AML-193 (cell line): ENCODE measurements around the gene ZNF236.
A peak's percentile ranks its signal among the peaks of the same experiment; 100 is the strongest.

Experiments used
- DNase-seq, 2 experiments: peaks; one replicate each; lab custom pipeline; 2025; lab: John Stamatoyannopoulos, UW

ZNF236 gene

DNA sequence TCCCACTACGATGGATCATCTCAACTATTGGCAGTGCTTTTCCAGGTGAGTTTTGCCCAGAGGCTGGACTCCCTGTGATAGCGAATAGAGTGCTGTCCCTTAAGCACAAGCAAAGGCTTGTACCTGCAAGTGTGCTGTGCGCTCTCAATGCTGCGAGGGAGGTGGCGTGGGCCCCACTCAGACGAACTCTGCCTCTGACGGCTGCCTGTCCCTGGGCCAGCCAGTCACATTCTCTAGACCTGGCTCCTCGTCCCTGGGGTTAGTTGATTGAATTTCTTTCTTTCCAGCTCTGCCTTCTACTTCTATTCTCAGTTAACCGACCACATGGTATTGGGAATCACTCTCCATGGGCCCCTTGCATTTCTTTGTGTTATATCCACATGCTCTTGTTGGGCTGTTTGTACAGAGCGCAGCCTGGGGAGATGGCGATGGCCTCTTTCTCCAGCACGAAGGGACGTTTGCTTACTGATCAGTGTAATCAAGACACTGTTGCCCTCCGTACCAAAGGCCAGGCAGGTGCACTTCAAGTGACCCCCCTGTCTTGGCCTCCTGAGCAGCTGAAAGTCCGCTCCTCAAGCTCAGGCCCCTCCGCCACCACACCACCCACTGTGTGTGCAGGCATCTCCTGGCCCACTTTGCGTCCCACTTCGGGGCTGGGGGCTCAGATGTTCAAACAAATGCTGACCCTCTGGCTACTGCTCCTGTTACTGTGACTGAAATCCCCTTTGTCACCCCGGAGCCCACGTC is 151.3 kb downstream of the ZNF236 start:
- DNase-seq, result no peak

DNA sequence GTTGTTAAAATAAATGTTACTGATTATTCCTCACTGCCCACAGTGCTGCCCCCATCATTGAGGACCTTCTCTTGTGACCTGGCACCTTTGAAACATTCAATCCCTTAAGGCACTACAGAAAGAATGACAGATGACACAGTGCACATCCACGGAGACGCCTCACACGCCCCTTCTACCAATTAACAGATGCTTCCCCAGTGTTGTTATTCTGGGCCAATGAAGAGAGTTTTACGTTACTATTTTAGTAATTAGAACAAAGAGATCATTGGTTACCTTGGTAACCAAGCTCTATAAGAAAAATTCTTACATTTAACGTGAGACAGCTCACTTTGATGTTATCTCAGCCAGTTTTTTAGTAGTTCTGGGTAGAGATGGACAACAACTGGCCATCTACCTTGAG is 152.0 kb downstream of the ZNF236 start:
- no peak for DNase-seq

DNA sequence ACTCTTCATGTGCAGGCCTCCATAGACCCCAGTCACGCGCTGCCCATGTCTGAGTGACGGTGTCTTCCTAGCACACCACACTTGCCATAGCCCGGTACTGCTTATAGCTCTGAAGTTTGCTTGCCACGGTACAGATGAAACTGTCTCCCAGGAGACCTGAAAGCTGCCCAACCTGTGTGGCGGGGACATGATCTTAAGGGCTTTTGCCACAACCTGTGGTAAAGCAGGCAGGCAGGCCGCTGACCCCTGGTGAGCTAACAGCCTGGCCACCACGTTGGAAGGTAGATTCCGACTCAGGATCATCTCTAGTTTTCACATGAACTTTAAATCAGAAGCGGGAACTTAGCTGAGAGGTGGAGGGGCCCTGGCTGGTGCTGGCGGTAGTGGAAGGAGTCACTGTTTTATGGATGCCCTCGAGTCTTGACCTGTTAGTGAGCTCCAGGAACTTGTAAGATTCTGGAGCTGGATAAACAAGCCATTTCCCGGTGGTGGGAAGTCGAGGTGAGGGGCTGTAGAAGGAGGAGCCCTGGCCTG is 153.3 kb downstream of the ZNF236 start:
- no peak for DNase-seq

DNA sequence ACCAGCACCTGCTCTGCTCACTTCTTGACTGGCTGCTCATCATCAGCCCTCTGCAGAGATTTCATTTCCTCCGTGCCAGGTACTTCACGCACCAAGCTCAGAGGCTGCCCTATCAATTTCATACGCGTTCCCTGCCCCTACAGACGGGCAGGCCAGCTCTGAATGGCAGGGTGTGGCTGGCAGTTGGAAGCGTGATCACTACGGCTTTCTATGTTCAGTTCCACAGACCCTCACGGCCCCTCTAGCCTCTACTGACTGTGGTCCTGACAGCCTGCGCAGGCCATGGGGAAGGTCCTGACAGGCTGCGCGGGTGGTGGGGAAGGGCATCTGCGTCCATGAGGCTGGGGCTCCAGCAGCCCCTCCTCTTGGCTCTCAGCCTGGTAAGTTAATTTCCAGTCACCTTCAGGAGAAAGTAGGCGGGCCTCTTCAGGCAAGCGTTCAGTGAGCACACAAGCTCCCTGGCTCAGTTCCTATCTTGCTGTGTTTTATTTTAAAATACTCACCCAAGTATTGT is 154.8 kb downstream of the ZNF236 start:
- no peak for DNase-seq

DNA sequence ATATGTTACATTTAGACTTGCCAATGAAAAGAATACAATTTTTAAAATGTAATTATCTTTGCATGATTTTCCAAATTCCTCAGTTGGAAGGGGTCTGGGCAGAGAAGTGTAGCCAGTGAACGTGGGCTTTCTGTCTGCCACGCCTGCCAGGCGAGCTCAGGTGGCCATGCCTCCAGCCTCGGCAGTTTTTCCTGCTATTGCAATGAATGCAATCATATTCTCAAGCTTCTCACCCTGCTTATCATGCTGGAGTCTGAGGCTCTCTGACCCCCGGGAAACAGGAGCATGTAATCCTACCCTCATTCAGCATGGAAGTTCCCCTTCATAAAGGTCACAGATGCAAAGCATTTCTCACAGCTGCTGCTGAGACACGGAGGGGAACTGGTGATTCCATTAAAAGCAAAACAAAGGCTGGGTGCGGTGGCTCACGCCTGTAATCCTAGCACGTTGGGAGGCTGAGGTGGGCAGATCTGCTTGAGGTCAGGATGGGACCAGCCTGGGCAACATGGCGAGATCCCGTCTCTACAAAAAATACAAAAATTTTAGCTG is 155.4 kb downstream of the ZNF236 start:
- no peak for DNase-seq

DNA sequence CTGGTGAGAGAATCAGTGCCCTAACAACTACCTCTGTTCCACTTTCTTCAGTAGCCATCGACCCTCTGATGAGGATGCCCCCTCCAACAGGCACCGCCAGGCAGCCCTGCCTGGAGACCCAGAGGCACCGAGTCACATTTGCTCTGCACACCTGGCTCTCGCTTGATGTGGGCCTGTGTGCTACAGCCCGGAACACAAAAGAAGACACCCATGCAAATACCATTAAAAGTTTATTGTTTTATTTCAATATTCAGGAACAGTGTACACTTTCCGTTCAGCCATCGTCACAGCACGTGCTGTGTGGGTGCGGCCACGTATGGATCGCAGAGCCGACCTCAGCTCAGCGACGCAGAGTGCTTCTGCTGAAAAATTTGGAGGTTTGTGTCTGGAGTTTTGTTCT is 156.3 kb downstream of the ZNF236 start:
- no peak for DNase-seq

DNA sequence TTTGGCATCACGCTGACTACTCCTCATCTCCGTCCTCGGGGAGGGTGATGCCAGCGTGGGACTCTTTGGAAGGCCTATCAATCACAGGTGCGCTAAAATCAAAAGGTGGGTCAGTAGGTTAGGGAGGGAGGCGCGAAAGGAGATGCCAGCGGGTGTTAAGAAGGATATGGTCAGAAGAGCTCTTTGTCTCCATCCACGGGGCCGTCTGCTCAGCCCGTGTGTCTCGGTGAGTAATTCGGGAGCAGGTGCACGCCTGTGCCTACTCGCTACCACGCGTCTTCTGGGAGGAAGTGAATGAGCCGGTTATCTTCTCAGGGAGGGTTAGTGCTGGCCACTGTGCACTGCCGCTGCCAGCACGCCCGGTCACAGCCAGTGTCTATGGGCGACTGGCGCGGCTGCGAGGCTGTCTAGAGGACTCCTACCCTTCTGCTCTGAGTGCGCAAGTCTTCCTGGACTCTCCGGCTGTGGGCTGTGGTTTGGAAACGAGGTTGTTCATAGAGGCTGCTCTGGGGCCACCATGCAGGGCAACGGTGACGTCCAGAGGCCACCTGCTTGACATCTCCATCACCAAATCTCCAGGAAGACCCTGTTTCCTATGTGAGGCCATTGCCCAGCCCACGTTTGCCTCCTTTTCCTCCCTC is 156.9 kb downstream of the ZNF236 start:
- DNase-seq, result no peak

DNA sequence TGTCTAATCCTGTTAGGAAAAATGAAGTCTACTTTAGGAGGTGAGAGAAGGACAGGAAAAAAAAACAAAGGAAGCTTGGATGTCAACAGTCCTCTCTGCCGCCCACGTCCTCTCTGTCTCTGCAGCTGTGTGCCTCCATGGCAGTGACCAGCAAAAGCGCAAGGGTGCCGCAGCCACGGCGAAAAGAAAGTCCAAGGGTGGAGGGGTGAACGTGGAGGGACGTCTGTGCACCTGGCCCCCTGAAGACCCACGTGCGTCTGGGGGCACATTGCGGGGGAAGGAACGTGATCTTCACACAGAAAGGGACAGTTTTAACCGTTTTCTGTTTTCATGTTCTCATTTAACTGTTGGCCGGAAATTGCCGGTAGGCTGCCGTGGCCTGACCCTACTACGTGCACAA is 157.5 kb downstream of the ZNF236 start:
- DNase-seq, result no peak

DNA sequence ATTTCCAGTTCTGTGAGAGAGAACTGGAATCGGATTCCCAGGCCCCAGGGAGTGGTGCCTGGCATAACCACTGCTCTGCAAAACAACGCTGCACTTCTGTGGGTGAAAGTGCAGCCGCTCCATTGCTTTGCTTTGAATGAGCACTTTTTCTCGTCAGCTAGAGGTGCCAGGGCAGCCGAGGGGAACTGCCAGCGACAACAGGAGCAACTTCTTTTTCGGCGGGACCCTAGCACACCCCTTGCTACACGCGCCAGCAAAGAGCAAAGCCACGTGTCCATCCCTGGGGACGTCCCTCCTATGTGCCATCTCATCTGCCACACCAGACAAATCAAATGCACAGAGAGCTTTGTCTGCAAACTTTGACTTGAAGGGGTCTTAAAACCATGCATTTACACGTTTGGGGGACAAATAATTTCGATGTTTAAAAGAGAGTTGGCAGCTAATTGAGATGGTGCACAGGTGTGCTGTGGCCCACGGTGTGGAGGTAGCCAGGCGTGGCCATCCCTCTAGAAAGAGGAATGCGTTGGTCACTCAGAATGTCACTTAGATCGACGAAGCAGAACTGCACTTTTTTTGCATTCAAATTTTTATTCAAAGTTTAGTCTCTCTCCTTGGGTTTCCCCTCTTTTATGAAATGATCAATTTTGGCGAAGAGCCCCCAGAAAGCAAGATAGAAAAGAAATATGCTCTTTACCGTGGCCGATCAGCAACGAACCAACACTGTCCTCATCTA is 158.5 kb downstream of the ZNF236 start:
- DNase-seq, result no peak

DNA sequence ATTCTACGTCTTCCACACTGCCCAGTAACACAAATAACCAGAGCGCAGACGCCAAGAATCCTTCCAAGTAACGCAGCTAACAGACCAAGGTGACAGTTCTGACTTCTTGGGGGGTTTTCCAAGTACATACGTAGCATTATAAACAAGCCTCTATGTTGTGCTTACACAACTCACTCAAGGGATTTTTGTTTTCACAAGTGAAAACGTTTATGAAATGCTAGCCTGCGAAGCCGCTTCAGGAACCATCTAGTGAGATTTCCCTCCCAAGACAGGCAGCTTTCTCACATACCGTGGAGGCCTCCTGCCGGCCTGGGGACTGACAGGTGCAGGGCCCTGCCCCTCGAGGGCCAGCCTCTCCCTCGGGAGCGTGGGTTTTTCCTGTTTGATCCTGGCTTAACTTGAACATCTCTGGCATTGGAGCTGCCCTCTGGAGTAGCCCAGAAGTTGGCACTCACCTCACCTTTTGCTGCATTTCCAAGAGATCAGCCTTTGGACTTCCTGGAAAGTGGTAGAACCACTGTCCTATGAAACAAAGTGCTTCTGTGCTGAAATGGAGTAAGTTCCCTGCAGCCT is 159.1 kb downstream of the ZNF236 start:
- DNase-seq, result no peak

DNA sequence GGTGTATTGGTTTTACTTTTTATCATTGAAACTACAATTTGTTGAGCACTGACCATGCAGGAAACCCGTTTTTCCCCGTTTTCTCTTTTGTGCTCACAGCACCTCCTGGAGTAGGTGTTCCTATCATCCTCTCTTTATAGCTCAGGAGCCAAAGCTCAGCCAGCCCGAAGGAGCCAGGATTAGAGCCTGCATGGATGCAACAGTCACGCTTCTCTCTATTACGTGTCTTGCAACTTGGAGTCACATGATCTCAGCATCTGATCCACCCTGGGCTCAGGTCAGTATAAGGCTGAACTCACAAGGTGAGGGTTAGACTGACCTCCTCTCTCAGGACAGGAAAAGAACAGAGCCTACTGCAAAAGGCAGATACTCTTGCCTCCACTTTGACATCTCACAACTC is 159.7 kb downstream of the ZNF236 start:
- no peak for DNase-seq

DNA sequence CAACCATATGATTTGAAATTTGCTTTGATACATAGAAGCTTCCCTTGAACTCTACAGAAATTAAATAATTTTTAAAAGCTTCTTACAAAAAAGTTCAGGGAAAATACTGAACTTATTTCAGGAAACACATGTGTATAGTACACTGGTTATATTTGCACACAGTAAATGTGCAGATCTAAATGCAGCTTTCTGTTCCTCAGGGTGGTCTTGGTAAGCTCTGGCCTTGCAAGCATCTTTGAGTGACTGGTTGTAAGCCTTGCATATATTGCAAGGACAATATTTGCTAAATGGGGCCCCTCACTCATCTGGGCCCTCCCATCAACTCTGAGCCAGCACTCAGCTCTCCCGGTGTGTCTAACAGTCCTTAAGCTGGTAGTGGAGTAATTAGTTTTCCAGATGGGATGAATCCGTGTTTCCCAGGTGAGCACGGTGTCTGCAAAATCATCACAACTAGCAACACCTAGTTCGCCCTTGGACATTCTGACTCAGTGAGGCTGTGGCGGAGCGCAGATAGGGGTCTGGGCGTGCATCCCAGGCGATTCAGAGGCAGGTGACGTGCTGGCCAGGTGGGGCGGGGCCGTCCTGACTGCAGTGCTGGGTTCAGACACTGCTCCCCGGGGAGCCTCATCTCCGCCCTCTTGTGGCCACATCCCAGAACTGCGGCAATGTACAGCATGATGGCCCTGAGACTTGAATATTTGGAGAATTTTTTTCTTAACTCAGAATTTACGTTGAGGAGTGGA is 160.7 kb downstream of the ZNF236 start:
- DNase-seq, result peak; percentile 61 to 65

DNA sequence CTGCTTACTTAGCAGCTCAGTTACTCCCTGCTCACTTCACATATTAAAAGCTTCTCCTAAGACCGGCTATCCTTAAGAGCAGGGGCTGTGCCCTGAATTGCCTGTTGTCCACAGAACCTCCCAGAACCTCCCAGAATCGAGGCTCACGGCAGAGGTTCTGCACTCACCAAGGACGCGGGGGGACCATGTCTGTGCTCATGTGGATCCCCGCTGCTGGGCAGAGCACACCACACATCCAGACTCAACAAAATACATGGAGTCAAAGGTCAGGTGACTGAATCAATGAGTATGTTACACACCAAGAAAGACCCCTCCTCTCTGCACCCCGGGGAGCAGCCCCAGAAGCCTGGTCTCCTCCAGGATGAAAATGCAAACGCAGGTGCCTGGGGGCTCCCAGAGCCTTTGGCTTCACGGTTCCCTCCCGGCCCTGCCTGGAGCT is 161.3 kb downstream of the ZNF236 start:
- no peak for DNase-seq

DNA sequence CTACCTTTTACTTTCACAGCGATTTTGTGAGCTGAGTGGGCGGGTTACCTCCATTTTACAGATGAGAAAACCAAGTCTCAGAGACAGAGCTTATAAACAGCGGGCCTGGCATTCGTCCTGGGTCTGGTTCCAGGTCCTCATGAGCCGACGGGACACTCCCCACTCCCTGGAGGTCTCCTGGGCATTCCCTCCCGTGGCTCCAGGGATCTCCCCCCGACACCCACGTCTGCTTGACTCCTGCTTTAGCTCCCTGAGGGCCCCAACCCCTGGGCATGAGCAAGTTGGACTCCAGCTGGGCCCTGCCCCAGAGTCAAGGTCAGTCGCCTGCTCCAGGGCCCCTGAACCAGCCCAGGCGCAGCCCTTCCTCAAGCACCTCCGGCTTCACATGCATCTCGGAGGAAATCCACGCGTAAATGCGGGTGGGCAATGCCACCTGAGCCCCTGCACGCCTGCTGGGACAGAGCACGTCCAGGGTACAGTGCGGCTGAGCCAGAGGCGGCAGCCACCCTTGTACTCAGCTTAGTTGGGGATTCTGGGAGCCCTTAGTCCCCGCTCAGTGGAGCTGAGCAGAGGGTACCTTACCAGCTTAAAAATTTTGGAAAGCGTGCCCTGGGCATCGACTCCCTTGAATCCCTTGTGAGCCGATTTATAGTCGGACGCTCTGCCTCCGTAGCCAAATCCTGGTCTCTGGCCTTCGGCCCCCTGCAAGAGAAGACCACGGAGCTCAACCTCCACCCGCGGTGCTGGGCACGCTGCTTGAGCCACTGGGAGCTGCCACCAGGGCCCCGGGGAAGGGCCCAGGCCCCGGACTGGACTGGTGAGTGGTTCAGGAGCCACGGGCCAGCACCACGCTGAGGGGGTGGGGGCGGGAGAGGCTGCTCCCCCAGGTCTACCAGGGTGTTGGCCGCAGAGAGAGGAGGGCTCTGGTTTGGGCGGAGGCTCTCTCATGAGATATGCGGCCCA is 162.1 kb downstream of the ZNF236 start:
- no peak for DNase-seq

DNA sequence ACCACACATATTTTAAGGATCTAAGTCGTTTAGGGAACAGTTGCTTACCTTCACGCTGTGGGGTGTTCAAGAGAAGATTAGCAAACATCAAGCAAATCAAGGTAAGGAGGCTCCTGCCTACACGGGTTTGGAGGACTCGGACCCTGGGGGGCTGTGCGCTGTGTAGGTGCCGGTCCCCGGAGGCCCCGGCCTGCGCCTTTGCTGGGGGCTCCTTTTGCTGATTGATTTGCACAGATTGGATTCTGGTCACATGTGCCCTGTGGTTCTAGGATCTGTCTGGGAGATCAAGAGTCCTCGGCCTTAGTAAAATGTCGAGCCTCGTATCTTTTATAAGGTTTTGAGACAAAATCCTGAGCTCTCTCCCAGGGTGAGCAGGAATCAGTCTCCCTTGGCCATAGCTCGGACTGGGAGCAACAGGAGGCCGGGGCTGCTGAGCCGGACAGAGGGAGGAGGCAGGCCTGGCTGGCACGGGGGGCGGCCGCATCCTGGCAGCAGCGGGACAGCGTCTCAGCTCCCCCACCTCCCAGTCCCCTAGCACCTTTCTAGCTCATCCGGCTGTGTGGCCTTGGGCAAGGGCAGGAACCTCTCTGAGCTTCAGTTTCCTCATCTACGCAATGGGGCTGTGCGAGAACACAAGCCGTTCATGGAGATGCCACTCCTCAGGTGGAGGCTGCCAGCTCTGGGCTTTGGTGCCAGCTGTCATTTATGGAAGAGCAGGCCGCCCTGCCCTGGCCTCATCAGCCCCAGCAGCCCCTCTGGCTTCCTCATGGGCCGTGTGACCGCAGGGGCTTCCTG is 163.0 kb downstream of the ZNF236 start:
- no peak for DNase-seq

DNA sequence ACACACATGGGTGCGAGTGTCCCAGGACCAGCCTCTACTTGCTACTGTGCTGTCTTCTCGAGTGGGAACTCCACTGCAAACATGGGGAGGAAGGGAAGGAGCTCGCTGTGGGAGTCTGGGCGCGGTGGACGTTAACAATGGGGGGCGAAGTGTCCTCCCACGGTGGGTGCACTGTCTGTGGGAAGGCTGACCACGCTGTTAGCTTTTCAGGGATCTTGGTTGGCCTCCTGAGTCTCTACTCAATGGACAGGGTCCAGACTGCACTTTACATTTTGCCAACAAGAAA is 163.5 kb downstream of the ZNF236 start:
- no peak for DNase-seq

DNA sequence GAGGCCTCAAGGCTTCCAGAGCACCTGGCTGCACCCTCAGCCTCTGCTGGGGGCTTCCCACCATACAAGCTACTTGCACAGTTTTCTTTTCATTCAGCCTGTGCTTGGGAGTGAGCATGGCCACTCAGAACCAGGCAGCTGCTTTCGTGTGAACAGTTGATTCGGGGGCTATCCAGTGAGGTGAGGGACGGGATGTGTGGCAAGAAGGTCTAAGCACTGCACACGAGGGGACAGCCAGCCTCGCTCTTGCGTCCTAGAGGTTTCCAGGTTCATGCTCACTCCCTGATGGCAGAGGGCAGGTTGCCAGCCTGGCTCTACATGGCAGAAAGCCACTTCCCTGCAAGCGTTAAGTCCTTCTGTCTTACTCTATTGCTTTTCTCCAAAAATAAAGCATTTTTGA is 164.0 kb downstream of the ZNF236 start:
- DNase-seq, result no peak

DNA sequence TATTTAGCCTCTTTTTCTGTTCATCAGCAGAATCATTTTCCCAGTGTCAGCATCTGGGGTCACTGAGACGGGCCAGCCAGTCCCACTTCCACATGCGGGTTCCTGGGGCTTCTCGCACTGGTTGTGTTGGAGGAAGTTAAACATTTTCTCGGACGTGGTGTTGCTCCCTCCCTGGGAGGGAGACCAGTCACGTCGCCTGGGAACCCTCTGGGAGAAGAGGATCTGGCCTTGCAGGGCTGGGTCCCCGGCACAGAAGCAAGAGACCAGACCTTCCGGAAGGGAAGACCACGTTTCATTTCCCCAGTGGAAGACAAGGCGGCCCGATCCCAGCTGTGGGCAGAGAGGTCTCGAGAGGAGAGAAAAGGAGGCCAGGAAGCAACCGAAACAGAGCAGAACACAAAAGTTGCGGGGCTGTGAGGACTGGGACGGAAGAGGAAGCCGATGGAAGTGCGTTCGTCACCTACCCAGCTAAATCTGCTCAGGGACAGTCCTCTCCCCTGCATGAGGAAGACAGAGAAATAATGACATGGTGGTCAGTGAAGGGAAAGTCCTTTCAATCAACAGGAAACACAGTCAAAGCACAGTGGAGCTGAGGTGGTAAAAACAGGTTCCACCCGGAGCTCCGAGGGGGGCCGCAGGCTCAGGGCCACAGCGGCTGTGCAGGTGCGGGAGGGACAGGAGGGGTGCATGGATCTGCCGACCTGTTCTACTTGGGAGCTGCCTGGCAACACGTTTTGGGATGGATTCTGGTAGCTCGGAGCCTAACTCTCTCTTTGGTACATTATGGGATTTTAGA is 165.9 kb downstream of the ZNF236 start:
- DNase-seq, result no peak
